Measurements from ENCODE around the gene BBS7. TPM values are rescaled to one million over a fixed set of nuclear protein-coding genes. Genes with fewer than 3 reads are reported as not detected.

The BBS7 gene
- total and polyA plus RNA-seq, 9 of the 15 experiments (the other 6 are each of a cell fraction or from before 2014, with no cell fraction given) = 13.4 to 25.8 (median 16.4) TPM

DNA sequence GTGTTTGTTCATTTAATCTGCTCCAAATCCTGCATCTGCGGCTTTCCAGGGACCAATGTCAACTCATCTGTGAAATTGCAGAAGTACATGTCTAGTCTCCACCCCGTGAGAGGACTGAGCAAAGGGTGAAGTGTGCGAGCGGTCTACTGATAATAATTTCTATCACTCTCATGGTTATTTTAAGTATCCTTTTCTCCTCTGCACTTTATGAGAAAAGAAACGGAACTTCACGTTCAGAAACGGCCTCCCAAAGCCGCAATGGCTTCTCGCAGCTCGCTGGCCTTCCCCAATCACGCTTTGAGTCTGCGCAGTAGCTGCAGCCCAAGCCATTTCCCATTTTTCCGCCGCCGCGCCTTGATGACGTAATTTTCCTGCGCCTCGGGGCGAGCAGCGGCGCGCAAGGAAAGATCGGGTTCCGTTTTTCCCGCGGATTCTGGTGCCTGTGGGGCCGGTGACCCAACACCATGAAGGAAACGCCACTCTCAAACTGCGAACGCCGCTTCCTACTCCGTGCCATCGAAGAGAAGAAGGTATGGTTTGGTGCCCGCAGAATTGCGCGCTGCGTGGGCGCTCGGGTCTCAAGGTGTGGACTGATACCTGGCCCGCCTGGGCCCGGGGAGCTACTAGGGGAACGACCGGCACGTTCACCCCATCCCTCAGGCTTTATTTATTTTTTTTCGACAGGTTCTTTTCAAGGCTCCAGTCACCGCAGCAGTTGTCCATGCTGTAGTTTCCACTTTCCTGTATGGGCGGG lies 69.1 kb downstream of the BBS7 start, which contains the start of gene EXOSC9 (continued):
- TF ChIP-seq, protein P1, sequence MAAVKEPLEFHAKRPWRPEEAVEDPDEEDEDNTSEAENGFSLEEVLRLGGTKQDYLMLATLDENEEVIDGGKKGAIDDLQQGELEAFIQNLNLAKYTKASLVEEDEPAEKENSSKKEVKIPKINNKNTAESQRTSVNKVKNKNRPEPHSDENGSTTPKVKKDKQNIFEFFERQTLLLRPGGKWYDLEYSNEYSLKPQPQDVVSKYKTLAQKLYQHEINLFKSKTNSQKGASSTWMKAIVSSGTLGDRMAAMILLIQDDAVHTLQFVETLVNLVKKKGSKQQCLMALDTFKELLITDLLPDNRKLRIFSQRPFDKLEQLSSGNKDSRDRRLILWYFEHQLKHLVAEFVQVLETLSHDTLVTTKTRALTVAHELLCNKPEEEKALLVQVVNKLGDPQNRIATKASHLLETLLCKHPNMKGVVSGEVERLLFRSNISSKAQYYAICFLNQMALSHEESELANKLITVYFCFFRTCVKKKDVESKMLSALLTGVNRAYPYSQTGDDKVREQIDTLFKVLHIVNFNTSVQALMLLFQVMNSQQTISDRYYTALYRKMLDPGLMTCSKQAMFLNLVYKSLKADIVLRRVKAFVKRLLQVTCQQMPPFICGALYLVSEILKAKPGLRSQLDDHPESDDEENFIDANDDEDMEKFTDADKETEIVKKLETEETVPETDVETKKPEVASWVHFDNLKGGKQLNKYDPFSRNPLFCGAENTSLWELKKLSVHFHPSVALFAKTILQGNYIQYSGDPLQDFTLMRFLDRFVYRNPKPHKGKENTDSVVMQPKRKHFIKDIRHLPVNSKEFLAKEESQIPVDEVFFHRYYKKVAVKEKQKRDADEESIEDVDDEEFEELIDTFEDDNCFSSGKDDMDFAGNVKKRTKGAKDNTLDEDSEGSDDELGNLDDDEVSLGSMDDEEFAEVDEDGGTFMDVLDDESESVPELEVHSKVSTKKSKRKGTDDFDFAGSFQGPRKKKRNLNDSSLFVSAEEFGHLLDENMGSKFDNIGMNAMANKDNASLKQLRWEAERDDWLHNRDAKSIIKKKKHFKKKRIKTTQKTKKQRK (IDR thresholded peaks at IDR 0.05; ENCODE audit: borderline replicate concordance, low read depth, low read length) = no peak
- TF ChIP-seq PHF21A (IDR thresholded peaks at IDR 0.05; ENCODE audit: borderline replicate concordance, low read depth) = no peak
- TF ChIP-seq PHF20 (IDR thresholded peaks at IDR 0.05; ENCODE audit: partially characterized antibody) = peak; percentile 97
- no peak; the same call in 1 of the 2 replicates for TF ChIP-seq FOXK1 (CRISPR knock-in tag; IDR thresholded peaks at IDR 0.05; ENCODE audit: borderline replicate concordance)
- no peak for TF ChIP-seq NR2C2 (CRISPR knock-in tag; IDR thresholded peaks at IDR 0.05)
- peak; percentile 51; the same call in 1 of the 2 replicates for TF ChIP-seq NR2C2 (tag; IDR thresholded peaks at IDR 0.05)
- peak; percentile 82 for TF ChIP-seq FOXJ2 (tag; IDR thresholded peaks at IDR 0.05)
- TF ChIP-seq MGA (IDR thresholded peaks at IDR 0.05) = peak; percentile 65
- peak; percentile 73; the same call in 1 of the 2 replicates for TF ChIP-seq CBFB (CRISPR knock-in tag; IDR thresholded peaks at IDR 0.05)
- peak; percentile 93 for TF ChIP-seq RBFOX2 (IDR thresholded peaks at IDR 0.05; ENCODE audit: low read depth, low read length)
- TF ChIP-seq ESRRB (CRISPR knock-in tag; IDR thresholded peaks at IDR 0.05; ENCODE audit: borderline replicate concordance) = no peak
